GM21367 (cell line): Measurements from ENCODE around the gene NPDC1.
"Not testable (repeated sequence)": the region's sequence is repeated elsewhere in the genome, so short reads cannot be mapped to it uniquely, and the experiment has no call there.

ENCODE experiments used
- ATAC-seq: cut with Tn5 transposase; IDR thresholded peaks from one replicate; pipeline ENCODE4 v1.9.1; 2021; ENCODE audit not compliant: unreplicated experiment

Gene NPDC1

DNA sequence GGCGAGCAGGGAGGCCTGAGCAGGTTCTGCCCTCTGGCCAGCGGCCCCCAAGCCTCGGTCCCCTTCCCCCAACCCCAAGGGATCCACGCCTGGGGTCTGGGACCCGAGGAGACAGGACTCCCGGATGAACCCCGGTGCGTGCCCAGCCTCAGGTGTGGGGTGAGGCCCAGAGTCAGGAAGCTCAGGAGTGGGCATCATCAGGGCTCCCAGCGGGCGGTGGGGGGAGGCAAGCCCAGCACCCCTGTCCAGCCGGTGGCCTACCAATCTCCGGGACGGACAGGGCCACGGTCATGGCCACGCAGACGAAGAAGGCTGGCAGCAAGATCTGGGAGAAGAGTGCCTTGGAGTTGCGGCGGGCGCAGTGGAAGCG lies 32.4 kb downstream of the NPDC1 start:
- ATAC-seq = no peak

- no peak for ATAC-seq
Measured at GRCh38 chr9:137012694-137013570, 33.0 kb downstream of the NPDC1 start.

- no peak for ATAC-seq
Measured at GRCh38 chr9:137011907-137012675, 33.9 kb downstream of the NPDC1 start.

GRCh38 chr9:137011156-137011555 lies 34.8 kb downstream of the NPDC1 start:
- ATAC-seq = no peak

DNA sequence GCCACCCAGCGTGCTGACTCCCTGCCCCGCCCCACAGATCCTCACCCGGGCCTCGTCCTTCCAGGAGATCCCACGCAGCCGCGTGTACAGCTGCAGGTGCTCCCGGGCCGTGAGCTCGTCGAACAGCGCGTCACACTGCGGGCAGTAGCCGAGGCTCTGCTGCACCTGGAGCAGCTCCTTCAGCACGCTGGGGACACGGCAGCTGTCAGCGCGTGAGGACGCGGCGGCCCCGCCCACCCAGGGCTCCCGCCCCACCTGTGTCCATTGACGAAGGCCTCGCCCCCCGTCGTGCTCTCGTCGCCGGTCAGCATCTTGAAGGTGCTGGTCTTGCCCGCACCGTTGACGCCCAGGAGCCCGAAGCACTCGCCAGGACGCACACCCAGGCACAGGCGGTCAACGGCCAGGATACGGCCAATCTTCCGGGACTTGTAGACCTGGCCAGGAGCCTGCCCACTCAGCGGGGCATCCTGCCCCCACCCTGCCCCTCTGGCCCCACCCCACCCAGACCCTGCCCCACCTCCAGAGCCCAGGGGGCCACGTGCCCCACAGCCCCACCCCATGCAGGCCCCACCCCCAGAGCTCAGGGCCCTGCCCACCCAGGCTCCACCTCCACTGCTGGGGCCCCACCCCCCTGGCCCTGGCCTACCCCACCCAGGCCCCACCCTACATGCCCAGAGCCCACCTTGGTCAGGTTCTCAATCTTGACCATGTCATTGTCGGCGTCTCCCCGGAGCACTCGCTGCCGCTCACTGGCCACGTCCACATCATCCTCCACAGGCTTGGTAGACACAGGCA lies 35.8 kb downstream of the NPDC1 start:
- ATAC-seq = no peak

- no peak for ATAC-seq
Measured at GRCh38 chr9:137009217-137009616, 36.8 kb downstream of the NPDC1 start.

DNA sequence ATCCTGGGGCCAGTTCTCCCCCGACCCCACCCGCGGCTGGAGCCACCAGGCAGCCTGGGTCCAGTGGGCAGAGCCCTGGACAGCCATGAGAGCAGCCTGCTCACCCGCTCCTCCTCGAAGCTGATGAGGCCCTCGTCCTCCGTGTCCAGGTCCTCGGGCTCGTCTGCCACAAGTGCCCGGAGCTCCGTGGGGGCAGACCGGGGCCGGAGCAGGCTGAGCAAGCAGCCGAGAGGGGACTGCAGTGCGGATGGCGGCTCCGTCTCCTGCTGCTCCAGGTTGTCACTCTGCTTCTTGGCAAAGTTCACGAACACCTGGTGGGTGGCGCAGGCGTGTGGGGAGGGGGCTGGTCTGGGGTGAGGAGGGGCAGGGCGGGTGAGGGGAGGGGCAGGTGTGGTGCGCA lies 37.7 kb downstream of the NPDC1 start:
- ATAC-seq = no peak

DNA sequence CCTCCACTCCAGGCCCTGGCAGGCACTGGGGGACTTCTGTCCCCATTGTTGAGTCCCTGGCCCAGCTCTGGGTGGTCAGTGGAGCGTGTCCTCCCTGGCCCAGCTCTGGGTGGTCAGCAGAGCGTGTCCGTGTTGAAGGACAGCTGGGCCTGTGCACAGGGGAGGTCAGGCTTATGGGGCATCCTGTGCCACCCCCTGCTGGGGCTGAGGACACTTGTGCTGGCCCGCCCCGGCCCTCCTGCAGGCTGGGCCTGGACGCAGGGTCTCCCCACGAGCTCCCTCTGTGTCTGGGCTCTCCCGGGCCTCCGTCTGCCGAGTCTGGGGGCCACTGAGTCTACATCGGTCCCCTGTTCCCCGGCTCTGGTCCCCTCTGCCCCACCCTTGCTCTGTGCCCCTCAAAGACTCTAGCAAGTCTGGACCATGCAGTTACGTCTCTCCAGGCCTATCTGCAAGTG lies 38.1 kb downstream of the NPDC1 start:
- ATAC-seq = no peak

DNA sequence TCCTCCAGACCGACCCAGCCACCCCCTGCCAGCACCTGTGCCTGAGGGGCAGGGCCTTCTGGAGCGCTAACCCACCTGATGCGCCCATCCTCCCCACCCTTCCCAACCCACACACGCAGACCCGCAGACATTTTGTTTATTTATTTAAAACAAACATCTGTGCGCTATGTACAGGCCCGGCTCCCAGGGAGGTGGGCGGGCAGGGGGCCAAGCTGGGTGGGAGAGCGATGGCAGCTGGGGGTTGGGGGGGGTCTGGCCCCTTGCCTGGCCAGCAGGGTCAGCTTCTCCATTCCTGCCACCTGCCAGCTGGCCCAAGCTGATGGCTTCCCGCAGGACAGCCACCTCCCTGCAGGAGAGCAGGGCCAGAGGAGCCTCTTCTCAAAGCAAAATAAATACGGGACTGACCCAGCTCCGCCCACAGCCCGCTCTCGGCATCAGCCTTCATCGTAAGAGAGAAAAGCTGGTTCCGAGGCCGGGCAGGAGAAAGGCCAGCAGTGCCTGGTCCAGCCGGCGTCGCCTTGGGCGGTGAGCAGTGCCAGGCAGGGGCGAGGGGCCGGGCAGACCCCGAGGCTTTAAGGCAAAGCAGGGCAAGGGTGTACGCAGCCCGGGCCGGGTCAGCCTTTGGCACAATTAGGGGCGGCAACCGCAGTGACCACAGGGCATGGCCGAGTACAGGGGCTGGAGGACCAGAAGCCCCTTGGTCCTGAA lies 38.7 kb downstream of the NPDC1 start:
- no peak for ATAC-seq

GRCh38 chr9:137006116-137007003 lies 39.6 kb downstream of the NPDC1 start:
- ATAC-seq = no peak

- not testable (repeated sequence) for ATAC-seq
Measured at GRCh38 chr9:137004285-137004684, 41.7 kb downstream of the NPDC1 start.

DNA sequence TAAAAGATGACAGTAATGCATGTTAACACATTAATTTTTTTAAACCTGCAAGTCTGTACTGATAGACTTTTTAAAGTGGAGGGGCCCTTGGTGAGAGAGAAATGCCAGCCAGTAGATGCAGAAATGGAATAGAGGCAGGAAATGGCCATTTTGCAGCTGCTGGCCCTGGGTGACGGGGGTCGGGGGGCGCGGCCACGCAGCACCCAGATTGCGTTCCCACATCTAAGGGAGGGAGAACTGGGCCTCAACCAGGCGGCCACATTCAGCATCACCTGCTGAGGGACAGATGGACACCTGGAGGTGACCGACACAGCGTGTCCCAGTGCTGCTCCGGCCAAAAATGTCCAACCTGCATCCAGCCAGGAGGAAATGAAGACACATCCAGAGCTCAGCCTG lies 43.3 kb downstream of the NPDC1 start:
- no peak for ATAC-seq

GRCh38 chr9:137001857-137002645 lies 43.9 kb downstream of the NPDC1 start:
- ATAC-seq = no peak

DNA sequence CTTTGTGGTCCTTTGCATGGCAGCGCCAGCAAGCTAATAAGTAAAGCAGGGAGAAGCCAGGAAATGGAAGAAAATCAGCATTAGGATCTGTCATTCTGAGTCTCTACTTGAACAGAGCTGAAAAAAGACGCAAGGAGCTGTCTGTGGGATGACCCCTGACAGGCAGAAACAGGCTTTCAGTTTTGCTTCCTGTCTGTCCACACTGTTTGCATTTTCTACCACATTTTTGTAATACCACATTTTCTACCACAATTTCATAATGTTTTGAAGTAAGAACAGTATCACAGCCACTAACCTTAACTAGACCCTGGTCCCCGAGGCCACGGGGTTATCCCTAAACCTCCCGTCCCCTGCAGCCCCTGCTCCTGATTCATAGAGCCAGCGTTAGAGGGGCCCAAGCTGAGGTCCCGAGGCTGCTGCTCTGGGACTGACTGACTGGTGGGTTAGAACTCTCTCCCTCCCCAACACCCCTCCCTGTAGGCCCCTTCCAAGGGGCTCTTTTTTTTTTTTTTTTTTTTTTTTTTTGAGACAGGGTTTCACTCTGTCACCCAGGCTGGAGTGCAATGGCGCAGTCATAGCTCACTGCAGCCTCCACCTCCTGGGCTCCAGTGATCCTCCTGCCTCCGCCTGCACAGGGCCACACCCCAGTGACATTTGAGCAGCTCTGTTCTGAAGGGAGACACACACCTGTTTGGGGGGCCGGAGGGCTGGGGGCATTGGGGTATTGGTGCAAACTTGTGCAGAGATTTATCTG lies 45.6 kb downstream of the NPDC1 start:
- peak; percentile 57 for ATAC-seq

DNA sequence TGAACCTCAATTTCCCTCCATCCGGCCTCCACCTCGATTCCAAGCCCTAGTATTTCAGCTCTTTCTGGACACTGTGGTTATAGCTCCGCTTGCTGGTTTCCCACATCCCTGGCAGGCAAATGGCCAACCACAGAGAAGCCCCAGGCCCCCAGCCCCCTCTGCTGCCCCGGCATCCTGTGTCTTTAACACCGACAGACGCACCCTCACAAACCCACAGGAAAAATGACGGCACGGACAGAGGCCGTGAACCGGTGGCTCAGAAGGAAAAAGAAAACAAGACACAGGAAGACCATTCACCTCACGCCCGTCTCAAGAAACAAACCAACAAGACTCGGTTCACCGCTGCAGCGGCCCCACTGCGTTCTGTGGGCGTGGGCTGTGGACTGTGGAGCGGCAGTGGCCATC lies 48.1 kb downstream of the NPDC1 start:
- ATAC-seq = no peak

GRCh38 chr9:136997371-136997770 lies 48.6 kb downstream of the NPDC1 start:
- no peak for ATAC-seq

- ATAC-seq = no peak
Measured at GRCh38 chr9:136996361-136997292, 49.4 kb downstream of the NPDC1 start, which contains the start of gene CLIC3. CLIC3 (minus strand) TSS chr9:136996568; CDS start chr9:136996543, 25 bp downstream.
